Endodermal cell (in vitro differentiated cells): ENCODE results near the gene CRACDL. TPM values are rescaled to one million over a fixed set of nuclear protein-coding genes. Genes with fewer than 3 reads are reported as not detected.

ENCODE experiments used
- DNase-seq: peaks from one replicate; pipeline ENCODE4 v3.0.0-alpha.2; 2017
- H3K27ac ChIP-seq: 2 replicates; pipeline ENCODE4 v1.5.1; 2013; ENCODE audit warnings: mild to moderate bottlenecking, low read depth, low read length, moderate library complexity
- H3K27me3 ChIP-seq: 2 replicates; pipeline ENCODE4 v1.6.1; 2013; ENCODE audit warnings: mild to moderate bottlenecking, low read length, moderate library complexity; ENCODE audit not compliant: insufficient read depth, control insufficient read depth, poor library complexity, severe bottlenecking
- H3K36me3 ChIP-seq: 2 replicates; pipeline ENCODE4 v1.7.0; 2013; ENCODE audit warnings: mild to moderate bottlenecking, low read length, moderate library complexity; ENCODE audit not compliant: control insufficient read depth, insufficient read depth
- H3K4me1 ChIP-seq: one replicate; pipeline ENCODE4 v1.7.0; 2013; ENCODE audit warnings: low read length; ENCODE audit not compliant: control insufficient read depth, insufficient read depth
- H3K4me3 ChIP-seq: 2 replicates; pipeline ENCODE4 v1.5.1; 2013; ENCODE audit warnings: mild to moderate bottlenecking, low read length, moderate library complexity
- H3K9ac ChIP-seq: 2 replicates; pipeline ENCODE4 v1.6.1; 2013; ENCODE audit warnings: mild to moderate bottlenecking, low read length, moderate library complexity; ENCODE audit not compliant: poor library complexity, severe bottlenecking; ENCODE audit errors: extremely low read depth
- H3K9me3 ChIP-seq: 2 replicates; pipeline ENCODE4 v1.6.1; 2013; ENCODE audit warnings: mild to moderate bottlenecking, low read length, moderate library complexity; ENCODE audit not compliant: control insufficient read depth
- H3K27ac Mint-ChIP-seq: 2 replicates; pipeline ENCODE4 v1.8.0; 2020; ENCODE audit warnings: mixed read lengths
- H3K27me3 Mint-ChIP-seq: 2 replicates; pipeline ENCODE4 v1.8.0; 2021; ENCODE audit warnings: mild to moderate bottlenecking, mixed read lengths; ENCODE audit not compliant: insufficient read depth
- H3K36me3 Mint-ChIP-seq: 2 replicates; pipeline ENCODE4 v1.8.0; 2020; ENCODE audit warnings: low read depth, mixed read lengths
- H3K4me1 Mint-ChIP-seq: 2 replicates; pipeline ENCODE4 v1.8.0; 2020; ENCODE audit warnings: mixed read lengths
- H3K4me3 Mint-ChIP-seq: 2 replicates; pipeline ENCODE4 v1.8.0; 2020; ENCODE audit warnings: mild to moderate bottlenecking, moderate library complexity, mixed read lengths
- H3K9me3 Mint-ChIP-seq: 2 replicates; pipeline ENCODE4 v1.8.0; 2020; ENCODE audit warnings: mild to moderate bottlenecking, mixed read lengths
- WGBS, 2 experiments: methylation state at CpG; one replicate each; pipeline versions ENCODE4 v1.1.5 to v1.1.7; 2013; ENCODE audit warnings: missing lambda C conversion rate in 2 of 2, mixed read lengths in 1 of 2; ENCODE audit not compliant: insufficient coverage in 1 of 2, insufficient read length in 1 of 2; 5-methylcytosine and 5-hydroxymethylcytosine counted together
- total RNA-seq, 2 donors: library from RNA; stranded (reverse); fragmentation: NEBNext Ultra II Directional in 1 of 2; extraction: Animal tissue kit (Norgen Biotek cat#: 25700) in 1 of 2; gene quantifications; 2 replicates in 1 of 2; 3 replicates in 1 of 2; pipeline ENCODE4 v1.2.1, GENCODE V29; 2021
- TF ChIP-seq, protein P1 (sequence below): fragments of 200-600 bp; sonication (generic); conservative IDR thresholded peaks from 2 replicates; pipeline ENCODE4 v1.5.0; 2021; ENCODE audit warnings: antibody characterized with exemption, mild to moderate bottlenecking

CRACDL gene
- total RNA-seq, 2 donors from 2014 or later: 0.26 to 0.31 TPM

DNA sequence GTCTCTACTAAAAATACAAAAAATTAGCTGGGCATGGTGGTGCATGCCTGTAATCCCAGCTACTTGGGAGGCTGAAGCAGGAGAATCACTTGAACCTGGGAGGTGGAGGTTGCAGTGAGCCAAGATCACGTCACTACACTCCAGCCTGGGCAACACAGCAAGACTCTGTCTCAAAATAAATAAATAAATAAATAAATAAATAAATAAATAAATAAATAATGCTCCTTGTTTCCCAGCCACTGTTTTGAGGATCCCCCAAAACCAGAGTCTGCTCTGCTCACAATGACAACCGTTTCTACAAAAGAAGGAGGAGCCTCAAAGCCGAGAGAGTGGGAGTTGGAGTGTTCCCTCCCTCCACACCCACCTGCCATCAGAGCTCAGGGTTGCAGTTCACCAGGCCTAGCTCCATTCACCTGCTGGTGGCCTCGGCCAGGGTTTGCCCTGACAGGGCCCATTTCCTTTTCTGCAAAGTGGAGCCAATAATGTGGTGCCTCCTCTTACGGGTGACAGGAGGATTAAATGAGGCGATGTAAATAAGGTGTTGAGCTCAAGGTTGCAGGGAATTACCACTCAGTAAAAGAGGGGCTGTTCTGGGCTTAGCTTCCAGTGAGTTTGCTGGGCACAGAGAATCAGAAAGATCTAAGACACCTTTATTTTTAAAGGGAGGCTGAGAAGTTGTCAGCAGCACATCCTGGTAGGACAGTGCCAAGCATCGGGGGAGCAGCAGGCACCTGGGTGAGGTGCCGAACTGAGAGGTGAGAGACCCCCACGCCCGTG lies 25.5 kb downstream of the CRACDL start:
- DNase-seq: peak; percentile 18
- Mint-ChIP-seq H3K36me3 (no peaks in the 10 kb centered on the region), H3K4me1 (peaks cover 14% of the 10 kb centered on the region), H3K27ac (no peak overlapping the region), H3K4me3 (no peak overlapping the region), H3K9me3 (no peaks in the 10 kb centered on the region), H3K27me3 (peaks cover 1% of the 10 kb centered on the region)
- H3K9me3 ChIP-seq: no peaks in the 10 kb centered on the region
- peaks cover 3% of the 10 kb centered on the region for H3K4me1 ChIP-seq
- H3K27ac ChIP-seq: no peak overlapping the region
- no peak overlapping the region for H3K9ac ChIP-seq
- TF ChIP-seq, protein P1, sequence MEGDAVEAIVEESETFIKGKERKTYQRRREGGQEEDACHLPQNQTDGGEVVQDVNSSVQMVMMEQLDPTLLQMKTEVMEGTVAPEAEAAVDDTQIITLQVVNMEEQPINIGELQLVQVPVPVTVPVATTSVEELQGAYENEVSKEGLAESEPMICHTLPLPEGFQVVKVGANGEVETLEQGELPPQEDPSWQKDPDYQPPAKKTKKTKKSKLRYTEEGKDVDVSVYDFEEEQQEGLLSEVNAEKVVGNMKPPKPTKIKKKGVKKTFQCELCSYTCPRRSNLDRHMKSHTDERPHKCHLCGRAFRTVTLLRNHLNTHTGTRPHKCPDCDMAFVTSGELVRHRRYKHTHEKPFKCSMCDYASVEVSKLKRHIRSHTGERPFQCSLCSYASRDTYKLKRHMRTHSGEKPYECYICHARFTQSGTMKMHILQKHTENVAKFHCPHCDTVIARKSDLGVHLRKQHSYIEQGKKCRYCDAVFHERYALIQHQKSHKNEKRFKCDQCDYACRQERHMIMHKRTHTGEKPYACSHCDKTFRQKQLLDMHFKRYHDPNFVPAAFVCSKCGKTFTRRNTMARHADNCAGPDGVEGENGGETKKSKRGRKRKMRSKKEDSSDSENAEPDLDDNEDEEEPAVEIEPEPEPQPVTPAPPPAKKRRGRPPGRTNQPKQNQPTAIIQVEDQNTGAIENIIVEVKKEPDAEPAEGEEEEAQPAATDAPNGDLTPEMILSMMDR: no peak
- 88 to 90% methylated on average over 9 to 10 of the region's 10 CpGs for WGBS, 2 experiments
- H3K27me3 ChIP-seq: no peaks in the 10 kb centered on the region
- no peak overlapping the region for H3K4me3 ChIP-seq
- H3K36me3 ChIP-seq: no peaks in the 10 kb centered on the region

DNA sequence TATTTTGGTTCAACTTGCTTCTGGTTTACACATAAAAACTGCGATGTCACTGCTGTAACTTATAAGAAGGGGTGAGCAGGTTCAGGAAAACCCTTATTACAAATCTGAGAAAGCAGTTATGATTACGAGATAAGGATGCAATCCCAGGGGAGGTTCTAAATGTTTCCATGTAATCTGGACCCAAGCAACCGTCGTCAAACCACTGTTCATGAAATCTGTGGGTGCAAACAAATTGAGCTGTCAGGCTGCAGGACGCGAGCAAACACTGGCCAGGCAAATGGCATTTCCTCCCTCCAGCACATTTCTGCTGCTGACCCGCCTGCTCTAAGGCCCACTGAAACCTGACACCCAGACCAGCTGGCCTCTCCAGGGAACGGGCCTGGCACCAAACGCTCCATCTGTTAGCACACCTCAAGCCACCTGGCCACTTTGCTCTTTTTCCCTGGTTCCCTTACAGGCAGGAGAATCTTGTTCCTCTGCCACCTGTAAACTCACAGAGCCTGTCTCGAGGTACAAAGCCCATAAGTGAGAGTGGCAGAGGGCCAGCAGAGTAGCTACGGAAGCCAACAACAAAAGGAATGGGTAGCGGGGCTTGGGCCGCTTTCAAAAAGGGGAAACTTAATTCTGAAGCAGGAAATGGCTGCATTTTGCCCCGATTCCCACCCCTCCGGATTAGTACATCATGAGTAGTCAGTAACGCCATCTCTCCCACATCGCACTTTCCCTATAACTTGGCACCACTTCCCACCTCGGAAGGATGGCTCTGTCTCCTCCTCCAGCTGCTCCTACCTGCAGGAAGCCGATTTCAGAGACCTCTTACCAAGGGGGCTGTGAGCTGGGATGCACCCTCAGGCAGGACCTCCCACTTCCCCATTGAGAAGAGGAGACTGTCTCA lies 26.5 kb downstream of the CRACDL start:
- Mint-ChIP-seq H3K36me3 (no peaks in the 10 kb centered on the region), H3K4me1 (peaks cover 14% of the 10 kb centered on the region), H3K9me3 (no peaks in the 10 kb centered on the region), H3K4me3 (no peak overlapping the region), H3K27me3 (peaks cover 3% of the 10 kb centered on the region), H3K27ac (no peak overlapping the region)
- H3K27ac ChIP-seq: peak overlapping the region; percentile 53
- H3K4me1 ChIP-seq: peaks cover 3% of the 10 kb centered on the region
- no peak overlapping the region for H3K9ac ChIP-seq
- H3K4me3 ChIP-seq: no peak overlapping the region
- TF ChIP-seq, protein P1: no peak
- no peaks in the 10 kb centered on the region for H3K36me3 ChIP-seq
- no peaks in the 10 kb centered on the region for H3K9me3 ChIP-seq
- WGBS, 2 experiments: 52 to 61% methylated on average over 14 to 19 of the region's 19 CpGs
- DNase-seq: peak; percentile 89
- H3K27me3 ChIP-seq: no peaks in the 10 kb centered on the region

DNA sequence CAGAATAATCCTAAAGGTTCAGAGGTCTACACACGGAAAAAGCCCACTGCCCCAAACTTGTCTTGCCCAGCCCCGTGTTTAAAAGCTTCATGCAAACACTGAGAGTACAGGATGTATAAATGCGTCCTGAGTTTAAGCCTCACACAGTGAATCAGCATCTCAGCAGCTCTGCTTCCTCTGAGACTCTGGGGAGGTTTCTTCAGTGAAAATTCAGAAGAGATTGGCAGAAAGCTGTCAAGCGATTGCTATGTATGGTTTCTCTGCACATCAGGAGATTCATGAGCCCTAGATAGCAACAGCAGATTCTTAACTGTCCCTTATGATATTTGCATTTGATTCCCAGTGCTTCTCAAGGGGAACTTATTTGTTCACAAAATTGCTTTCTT lies 27.1 kb downstream of the CRACDL start:
- Mint-ChIP-seq H3K36me3 (no peaks in the 10 kb centered on the region), H3K9me3 (no peaks in the 10 kb centered on the region), H3K4me3 (no peak overlapping the region), H3K4me1 (peaks cover 14% of the 10 kb centered on the region), H3K27ac (no peak overlapping the region), H3K27me3 (peaks cover 3% of the 10 kb centered on the region)
- Histone ChIP-seq H3K27me3 (no peaks in the 10 kb centered on the region), H3K36me3 (no peaks in the 10 kb centered on the region), H3K27ac (no peak overlapping the region), H3K9ac (no peak overlapping the region), H3K4me3 (no peak overlapping the region), H3K4me1 (peaks cover 3% of the 10 kb centered on the region), H3K9me3 (no peaks in the 10 kb centered on the region)
- peak; percentile 29 for DNase-seq
- 85 to 90% methylated on average over 4 of the region's 4 CpGs for WGBS, 2 experiments
- TF ChIP-seq, protein P1: no peak
